ENCODE measurements around the gene MAX.

MAX gene

DNA sequence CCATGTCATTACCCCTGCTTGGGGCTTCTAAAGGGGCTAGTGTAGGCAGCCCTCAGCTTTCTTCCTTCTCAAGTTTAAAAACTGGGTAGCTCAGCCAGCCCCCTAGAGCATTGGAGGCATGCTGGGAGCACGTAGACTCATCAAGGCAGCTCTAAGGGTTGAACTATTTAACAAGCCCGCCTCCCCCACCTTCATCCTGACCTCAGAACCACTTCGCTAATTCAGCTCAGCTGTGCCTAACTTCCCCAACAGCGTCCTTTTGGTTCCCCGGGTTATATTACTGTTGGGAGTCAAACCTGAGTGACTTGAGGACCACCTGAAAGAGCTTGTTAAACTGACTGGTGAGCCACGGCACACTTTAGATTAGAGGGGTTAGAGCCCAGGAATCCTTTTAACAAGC, 30.1 kb downstream of the MAX start:
- peak; percentile 37 for DNase-seq

DNA sequence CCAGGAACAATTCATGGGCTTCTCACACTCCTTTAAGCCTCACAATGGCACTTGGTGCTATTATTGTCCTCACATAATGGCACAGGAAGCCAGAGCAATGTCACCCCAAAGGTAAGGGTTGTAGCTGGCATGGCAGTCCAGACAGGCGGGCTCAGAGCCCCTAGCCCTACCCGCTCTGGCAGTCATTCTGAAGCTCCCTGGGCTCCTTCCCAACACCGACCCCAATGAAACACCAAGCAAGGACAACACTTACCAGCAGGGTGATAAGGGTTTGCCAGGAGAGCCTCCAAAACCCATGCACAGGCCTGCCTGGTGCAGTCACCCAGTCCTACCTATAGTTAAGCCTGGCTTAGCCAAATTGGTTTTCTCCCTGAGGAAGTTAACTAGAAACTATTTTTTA, 30.8 kb downstream of the MAX start:
- DNase-seq, result no peak

DNA sequence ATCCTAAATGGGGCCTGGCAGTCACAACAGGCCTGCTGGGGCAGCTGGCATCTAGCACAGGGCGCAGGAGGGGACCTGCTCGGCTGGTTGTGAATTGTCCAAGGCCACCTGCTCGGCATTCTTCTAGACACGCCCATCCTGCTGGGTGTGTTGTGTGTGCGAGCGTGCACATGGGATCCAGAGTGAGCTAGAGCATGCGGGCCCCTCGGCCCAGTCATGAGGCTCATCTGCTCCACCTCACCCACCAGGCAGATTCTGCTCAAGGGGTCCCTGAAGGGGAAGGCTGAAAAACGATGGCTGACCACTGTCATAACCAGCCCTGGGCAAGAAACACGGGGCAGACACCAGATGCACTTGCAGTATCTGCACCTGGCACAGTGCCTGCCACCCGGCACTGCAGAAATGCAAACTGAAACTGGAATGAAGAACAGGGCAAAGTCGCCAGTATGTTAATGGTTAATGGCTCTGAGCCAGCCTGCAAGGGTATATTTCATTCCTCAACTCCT, 31.8 kb downstream of the MAX start:
- DNase-seq, result no peak

DNA sequence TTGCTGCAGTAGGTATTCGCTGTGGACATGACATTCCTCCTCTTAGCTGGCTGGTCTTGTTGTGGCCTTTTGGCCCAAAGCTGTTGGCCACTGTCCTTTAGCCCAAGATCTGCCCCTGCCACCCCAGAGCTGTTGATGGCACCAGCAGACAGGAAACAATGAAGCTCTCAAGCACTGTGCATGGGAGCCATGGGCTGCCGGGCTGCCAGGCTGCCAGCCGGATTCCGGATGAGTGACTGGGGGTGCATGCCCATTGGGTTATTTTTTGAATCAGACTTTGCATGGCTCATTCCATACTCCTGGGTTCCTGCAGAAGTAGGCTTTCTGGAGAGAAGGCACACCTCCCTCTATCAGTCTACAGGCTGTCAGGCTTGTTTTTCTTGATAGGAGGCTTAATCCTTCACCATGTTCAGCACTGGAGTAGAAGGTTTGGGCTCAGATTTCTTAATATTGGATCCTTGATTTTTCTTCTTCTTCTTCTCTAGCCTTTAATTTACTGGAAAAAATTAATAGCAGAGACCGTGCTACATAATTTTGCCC, 32.4 kb downstream of the MAX start:
- DNase-seq, result no peak

DNA sequence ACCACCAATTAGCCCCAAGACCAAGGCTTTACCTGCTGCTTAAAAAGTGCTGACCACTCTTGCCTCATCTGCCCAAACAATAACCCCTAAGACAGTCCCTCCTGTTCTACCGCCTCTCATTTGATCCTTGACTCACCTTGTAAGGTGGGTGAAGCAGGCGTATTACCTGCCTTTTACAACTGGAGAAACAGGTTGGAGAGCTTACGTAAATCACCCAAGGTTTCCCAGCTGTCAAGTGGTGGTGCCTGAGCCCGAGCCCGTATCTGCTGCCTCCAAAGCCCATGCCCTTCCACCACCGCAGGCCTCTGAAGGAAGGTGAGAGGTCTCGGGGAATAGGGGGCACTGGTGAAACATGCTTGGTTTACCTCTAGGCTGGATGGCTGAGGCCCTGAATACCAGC, 36.6 kb downstream of the MAX start:
- DNase-seq, result no peak

DNA sequence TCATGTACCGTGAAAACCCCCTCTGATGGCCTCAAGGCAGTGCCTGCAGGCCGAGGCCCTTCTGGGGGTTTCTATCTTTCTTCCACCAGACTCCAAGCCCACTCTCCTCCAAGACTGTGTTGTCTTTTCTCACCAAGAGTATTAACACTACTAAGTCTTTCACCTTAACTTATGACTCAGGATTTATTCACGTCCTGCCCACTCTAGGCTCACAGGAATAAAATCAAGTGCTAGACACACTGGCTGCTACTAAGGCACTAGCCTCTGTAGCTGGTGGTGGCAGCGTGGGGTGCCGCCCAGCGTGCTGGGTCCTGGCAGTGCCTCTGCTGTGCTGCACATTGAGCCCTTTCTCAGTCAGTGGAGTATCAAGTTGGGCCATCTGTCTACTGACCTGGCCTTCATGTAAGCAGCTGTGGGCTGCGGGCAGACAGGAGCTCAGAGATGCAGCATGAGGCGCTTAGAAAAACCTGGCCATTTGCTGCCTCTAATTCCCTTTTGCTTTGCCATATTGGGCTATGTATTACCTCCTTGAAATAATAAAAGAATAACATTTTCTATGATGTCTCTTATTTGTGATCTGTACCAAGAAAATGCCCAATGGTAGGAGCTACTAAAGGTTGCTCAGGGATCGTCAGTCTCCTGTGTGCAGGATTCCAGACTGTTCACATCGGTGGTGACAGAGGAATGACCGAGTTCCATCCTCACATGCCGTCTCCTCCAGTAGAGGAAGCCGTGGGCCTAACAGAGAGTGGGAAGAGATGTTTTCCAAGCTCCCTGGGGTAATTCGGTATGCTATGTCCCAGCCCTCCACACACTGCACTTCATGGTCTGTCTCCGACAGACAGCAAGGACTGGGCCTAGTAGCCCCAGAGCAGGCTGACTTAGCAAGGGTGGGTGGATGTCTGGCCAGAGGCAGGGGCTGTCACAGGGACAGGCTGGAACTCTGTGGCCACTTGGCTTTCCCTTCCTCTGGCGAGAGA, 39.9 kb downstream of the MAX start:
- no peak for DNase-seq

DNA sequence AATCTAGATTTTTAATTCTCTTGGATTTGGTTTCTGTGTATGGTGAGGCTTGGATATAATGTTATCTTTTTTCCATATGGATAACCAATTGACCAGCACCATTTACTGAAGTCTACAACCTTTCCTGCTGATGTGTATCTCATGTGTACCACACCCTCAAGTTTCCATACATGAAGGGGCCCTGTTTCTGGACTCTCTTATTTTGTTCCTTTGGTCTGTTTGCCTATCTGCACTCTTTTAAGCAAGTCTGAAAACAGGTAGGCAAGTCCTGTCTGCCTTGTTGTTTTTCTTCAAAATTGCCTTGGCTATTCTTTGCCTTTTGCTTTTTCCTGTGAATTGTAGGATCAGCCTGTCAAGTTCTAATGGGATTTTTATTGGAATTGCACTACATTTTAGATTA, 44.6 kb downstream of the MAX start:
- no peak for DNase-seq

DNA sequence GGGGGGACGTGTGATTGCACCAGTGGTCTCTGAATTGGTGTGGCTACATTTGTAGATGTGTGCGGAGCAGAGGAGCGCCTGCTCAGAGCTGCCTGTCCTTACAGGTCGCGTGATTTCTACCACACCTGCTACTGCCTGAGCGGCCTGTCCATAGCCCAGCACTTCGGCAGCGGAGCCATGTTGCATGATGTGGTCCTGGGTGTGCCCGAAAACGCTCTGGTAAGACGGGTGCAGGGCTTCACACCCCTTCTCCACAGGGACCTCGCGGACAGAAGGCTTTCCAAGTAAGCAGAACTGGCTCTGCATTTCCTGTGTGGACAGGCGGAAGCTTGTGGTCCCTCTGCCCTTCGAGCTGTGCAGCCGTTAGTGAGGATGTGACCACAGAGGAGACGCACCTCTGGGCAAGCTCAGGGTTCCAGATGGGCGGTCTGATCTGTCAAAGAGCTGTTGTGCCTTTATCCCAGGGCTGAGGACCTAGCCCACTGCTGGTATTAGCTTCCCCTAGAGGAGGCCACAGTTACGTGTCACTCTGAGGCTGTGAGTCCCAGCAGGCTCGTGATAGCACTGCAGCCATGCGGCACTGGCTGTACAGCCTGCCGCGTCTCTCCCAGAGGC, 47.7 kb downstream of the MAX start:
- no peak for DNase-seq

DNA sequence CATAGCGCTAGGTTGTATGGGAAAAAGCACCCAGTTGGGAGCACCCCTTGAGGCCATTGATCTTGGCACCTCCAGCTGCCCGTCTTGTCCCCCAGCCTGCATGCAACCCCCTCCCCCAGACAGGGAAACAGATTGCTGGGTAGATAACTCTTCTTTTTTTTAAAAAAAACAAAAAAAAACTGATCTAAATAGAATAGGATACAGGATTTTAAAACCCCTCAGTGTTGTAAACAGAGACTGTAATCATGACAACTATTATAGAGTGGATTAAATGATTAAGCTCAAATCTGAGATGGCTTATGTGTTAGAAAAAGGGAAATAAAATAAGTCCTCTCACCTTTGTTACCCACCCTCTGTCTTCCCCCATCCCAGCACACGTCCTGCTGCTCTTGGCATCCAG, 48.9 kb downstream of the MAX start:
- no peak for DNase-seq

DNA sequence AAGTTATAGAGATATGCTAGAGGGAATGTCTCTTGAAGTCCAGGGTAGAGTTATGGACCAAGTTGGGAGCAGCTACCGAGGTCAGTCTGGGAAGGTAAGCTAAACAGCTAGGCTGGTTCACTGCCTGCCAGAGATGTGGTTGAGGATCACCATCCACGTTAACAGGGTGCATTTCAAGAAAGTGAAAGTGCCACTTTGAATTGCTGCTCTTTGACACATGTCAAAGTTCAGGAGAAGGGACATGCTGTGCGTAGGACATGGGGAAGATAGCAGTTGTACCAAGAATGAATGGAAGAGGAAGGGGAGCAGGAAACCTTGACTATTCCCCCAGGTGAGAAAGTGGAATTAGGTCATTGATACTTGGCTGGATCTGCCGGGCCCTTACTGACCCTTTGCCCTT, 49.5 kb downstream of the MAX start:
- DNase-seq, result no peak

DNA sequence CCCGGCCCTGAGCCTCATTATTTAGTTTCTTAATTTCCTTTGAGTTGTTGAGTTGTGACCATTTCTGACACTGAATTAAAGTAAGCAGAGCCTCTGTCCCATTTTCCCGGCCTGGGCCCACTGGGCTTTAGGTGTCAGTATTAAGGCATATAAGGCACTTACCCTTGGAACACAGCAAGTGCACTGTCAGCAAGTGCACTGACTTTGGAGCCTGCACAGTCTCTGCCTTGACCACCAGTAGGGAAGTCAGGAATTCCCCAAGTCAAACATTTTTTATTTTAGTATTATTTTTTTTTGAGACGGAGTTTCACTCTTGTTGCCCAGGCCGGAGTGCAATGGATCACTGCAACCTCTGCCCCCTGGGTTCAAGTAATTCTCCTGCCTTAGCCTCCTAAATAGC, 56.6 kb downstream of the MAX start:
- DNase-seq, result no peak

DNA sequence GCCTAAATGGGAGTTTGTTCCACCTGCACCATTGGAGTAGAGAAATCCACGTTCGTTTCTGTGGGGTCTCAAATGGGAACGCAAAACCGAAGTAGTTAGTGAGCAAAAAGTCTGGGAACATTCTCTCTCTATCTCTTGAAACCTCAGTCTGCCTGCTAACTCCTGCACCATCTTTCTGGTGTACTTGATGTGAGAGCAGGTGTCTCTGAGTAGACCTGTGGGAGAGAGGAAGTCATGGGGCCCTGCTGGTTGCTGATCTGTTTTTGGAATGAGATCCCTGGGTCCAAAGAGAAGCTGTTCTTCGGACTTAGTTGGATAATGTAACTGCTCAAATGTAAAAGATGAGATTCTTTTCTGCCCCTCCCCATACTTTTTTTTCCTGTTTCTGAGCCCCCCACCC, 57.3 kb downstream of the MAX start:
- DNase-seq, result no peak

DNA sequence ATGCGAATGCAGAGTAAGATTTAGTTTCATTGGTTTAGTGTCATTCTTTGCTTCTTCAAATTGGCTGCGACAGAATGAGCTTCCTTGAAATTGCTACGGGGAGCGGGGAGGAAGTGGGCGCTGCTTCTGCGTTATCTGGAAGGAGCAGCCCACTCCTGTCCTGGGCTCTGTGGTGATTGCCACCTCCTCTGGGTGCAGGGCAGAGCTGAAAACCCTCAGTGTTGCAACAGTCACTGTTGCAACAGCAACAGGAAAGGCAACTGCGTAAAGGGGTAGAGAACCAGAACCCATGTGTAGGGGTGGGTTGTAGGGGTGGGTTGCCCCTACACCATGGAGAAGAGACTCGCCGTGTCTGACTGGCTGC, 57.7 kb downstream of the MAX start:
- no peak for DNase-seq

DNA sequence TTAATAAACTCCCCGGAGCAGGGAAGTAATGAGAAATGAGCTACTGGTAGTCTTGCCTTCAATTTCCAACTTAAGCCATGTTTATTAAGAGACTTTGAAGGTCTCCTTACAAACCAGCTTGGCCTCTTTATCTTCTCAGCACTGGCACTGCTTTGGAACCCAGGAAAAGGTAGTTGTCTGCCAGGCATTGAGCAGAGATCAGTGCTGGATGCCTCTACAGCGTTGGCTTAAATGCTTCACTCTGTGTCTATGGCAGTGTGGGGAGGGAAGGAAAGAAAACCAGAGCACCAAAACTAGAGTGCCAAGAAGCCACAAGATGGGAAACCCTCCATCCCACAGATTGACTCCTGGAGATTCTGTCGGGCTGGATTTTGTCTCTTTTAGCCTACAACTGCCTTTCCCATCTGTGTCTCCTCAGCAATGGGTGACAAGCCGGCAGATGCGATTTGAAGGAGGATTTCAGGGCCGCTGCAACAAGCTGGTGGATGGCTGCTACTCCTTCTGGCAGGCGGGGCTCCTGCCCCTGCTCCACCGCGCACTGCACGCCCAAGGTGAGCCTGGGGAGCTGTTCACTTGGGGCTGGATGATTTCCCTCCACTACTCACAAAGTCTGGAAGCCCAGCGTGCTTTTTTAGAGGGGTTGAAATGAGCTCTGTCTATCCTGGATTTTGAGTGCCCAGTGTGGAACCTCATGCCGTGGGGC, 58.3 kb downstream of the MAX start:
- DNase-seq, result no peak

DNA sequence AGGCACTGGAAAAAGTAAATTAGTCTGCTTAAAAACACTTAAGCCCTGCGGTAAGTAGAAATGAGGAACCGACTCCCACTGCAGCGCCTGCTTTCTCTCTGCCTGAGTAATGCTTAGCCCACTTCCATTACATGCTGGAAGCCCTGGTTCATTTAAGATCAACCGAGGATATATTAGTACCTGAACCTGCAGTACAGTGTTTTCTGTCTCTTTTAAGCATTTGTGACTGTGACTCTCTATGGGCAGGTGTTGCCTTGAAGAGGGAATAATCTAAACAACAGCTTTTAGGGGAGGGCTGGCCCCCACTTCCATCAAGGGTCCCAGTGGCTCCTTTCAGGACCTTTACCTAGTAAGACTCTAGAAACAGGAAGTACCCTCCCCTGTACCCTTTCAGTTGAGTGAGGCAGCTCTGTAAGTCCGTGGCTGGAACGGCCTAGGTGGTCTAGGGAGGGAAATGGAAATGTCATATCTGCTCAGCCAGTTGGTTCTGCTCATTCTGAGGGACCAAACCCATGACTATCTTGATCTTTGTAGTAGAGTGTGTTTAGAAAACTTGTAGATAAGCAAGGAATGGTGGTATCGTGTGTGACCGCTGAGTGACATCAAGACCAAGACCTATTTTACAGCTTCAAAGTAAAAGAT, 59.5 kb downstream of the MAX start:
- DNase-seq, result no peak

DNA sequence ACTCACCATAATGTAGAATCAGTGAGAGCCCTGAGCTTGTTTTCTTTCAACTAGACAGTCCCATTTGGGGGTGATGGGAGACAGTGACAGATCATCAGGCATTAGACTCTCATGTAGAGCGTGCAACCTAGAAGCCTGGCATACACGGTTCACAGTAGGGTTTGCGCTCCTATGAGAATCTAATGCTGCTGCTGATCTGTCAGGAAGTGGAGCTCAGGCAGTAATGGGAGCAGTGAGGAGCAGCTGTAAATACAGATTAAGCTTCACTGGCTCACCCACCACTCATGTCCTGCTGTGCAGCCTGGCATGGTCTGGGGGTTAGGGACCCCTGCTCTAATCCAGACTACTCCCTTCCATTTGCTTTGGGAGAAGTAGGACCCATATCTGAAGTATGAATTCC, 60.0 kb downstream of the MAX start:
- DNase-seq, result no peak

DNA sequence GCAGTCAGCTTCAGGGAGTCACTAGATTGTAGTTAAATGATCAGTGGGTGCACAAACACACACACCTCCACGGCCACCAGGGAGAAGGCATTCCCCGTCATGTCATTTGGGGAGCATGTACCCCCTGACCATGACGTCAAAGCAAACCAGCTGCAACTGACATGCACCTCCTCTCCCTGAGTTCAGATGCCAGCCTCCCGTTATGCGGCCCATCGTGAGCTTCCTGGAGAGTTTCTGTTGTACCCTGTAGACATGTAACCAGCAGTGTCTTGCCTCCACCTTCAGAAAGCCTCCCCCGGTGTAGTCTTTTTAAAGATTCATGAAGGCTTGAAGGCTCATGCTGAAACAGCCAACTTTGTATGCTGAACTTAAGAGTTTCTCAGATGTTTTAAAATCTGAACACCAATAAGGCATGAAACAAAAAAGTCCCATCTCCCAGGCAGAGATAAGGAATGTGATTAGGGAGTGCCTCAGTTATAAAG, 60.8 kb downstream of the MAX start:
- DNase-seq, result no peak

DNA sequence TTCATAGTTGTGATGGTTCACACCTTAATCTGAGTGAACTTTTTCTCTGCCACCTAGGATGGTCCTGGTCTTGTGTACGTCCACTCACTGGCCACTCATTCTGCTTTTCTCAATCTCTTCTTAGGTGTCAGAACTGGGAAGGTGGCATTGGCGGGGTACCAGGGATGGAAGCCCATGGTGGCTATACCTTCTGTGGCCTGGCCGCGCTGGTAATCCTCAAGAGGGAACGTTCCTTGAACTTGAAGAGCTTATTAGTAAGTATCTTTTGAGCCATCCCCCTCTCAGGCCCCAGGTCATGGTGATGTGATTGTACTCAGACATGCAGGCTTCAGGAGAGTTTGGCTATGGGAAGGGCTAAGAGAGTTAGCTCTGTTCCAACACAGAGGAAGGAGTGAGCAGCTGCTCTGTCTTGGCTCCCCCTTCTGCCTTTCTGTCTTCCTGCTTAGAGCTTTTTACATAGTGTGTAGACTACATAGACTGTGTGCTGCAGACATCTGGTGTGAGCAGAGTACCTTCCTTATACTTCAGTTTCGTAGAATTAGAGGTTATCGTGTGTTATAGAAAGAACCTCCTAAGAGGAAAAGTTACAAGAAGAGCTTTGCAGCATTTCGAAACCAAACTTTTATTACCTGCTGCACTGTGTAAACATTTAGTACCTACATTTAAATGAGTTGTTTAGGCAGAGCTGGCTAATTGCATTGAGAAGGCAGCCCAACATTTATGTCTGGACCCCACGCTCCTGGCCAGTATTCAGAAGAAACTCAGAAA, 61.5 kb downstream of the MAX start:
- DNase-seq, result no peak

DNA sequence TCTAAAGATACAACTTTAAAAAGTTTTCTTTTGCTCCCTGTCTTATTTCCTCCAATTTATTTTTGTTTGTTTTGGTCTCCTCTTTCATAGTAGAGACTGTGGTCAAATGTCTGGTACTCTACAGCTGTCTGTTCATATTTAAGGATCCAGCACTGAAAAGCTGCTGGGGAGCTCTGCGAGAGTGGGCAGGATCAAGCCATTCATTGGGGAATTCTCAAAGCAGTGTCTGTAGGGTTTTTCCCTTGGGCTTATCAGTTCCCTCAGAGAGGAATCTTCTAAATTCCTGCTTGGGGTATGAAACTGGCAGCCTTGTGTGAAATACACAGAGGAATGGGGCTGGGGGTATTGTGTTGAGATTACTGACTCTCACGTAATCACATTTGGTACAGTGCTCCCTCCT, 63.4 kb downstream of the MAX start:
- DNase-seq, result no peak

DNA sequence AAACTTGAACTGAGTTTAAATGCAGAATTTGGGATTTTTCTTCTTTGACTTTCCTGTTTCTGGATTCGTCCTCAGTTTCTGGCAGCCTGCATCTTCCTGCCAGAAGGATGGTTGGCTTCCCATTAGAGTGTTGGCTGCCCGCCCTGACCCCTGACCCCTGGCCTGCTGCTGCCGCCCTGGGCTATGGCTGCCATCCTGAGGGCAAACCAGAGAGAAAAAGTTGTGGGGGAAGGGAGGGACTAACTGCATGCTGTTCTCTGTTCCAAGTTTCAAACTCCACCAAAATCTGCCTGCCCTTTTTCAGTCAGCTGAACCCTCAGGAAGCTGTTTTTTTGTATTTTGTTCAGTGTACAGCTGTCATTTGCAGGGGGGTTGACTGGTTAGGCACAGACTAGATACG, 67.3 kb downstream of the MAX start:
- no peak for DNase-seq

DNA sequence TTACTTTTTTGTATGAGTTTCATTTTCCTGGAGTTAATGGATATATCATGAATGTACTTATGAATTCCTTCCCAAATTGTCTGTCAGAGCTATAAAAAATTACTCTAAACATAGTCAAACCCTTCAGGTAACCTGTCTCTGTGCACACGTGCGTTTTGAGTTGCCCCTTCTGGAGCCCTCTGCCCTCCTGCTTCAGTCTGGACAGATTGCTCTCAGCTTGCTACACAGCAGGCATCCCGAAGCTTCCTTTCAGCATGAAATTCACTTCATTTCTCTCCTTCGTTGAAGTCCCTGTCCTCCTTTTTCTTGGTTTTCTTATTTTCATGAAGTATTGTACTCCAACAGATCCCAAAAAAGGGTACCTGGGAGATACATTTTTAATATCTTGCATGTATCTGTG, 68.3 kb downstream of the MAX start:
- DNase-seq, result no peak

DNA sequence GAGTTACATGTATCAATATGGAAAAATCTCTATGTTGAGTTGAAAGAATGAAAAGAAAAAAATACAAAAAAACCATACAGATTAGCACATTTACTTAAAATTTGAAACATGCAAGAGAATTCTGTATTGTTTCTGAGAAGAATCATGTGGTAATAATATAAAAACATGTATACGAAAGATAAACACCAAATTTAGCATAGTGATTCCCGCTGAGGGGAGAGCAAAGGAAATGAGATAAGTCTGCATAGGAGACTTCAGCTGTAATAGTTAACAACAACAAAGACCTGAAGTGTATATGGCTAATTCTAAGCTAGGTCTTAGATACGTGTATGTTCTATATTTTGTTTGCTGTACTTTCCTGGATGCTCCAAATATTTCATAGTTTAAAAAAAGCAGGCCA, 69.1 kb downstream of the MAX start:
- DNase-seq, result no peak
